ENCODE data around the gene HTT.

Gene HTT

GRCh38 chr4:3177905-3178304, 103.4 kb downstream of the HTT start:
- no peak for DNase-seq

DNA sequence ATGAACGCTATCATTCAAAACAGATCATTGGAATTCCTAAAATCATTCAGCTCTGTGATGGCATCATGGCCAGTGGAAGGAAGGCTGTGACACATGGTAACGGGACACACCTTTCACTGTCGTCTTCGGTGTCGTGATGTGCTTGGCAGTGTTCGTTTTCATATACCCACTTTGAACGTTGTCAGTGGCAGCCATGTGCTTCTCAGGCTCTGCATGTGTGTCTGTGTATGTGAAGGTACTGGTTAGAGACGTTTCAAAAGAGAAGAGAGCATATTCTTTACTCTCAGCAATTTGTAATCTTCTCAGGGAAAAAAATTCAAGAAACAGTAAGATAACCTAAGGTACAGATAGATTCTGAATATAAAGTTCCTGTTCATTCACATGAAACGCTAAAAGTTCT, 103.9 kb downstream of the HTT start:
- DNase-seq = no peak

- no peak for DNase-seq
These were observed 104.7 kb downstream of the HTT start for GRCh38 chr4:3179126-3179706.

GRCh38 chr4:3183008-3183407, 108.5 kb downstream of the HTT start:
- no peak for DNase-seq

GRCh38 chr4:3184725-3185124, 110.2 kb downstream of the HTT start:
- no peak for DNase-seq

- no peak for DNase-seq
These were observed 112.1 kb downstream of the HTT start for GRCh38 chr4:3186609-3187008.

DNA sequence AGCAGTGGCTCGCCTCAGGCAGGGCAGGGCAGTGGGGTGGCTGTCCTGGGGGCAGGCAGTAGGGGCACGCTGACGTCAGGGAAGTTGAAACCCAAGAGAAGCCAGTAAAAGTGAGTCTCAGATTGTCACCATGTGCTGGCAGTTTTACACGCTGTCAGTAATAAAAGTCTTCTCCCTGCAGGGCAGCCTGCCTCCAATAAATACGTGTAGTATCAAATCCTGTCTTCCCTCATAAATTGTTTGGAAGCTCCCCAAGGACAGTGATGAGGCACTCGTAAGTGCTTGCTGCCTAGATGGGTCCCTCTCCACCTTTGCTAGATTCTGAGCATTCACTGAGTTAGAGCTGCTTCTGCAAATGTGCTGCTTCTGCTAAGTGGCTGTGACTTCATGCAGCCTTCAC, 113.6 kb downstream of the HTT start:
- DNase-seq = no peak

GRCh38 chr4:3189459-3189858, 115.0 kb downstream of the HTT start:
- no peak for DNase-seq

DNA sequence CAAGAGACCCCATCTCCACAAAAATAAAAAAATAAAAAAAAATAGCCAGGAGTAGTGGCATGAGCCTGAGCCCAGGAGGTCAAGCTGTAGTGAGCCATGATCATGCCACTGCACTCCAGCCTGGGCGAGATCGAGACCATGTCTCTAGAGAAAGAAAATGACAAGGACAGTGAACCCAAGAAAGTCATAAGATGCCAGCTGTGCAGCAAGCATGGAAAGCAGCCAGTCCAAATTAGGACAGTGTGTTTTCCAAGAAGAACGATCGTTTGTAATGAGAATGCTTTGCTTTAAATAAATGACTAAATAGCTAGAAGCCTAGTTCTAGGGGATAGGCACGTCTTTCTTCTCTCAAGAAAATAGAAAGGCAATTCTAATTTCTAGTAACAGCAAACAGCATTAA, 116.1 kb downstream of the HTT start:
- DNase-seq = no peak

DNA sequence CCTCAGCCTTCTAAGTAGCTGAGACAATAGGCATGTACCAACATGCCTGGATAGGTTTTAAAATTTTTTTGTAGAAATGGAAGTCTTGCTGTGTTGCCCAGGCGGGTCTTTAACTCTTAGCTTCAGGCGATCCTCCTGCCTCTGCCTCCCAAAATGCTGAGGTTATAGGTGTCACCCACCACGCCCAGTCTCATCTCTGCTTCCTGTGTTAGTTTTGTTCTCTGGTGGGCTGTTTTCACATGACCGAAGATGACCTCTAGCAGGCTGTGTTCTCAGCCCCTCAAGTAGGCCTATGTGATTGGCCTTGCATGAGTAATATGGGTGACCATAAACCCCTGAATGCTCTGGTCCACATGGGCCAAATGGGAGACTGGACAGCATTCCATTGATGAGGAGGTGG, 117.7 kb downstream of the HTT start:
- no peak for DNase-seq

DNA sequence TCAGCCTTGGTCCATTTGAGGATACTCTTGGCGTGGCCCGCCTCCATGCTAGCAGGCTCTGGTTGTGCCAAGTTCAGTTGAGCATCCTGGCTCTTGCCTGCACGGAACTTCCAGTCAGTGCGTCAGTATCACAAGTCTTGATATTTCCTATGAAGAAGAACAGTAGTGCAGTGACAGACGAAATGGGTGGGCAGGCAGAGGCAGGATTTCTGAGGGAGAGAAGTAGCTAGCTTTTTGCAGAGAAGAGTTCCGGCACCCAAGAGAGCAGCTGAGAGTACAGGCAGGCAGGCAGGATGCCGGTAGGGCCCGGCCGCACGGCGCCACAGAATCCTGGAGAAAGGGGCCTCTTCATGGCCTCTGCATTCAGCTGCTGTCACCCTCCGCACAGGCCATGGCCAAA, 118.3 kb downstream of the HTT start:
- no peak for DNase-seq

GRCh38 chr4:3193531-3194203, 119.2 kb downstream of the HTT start:
- DNase-seq = no peak

DNA sequence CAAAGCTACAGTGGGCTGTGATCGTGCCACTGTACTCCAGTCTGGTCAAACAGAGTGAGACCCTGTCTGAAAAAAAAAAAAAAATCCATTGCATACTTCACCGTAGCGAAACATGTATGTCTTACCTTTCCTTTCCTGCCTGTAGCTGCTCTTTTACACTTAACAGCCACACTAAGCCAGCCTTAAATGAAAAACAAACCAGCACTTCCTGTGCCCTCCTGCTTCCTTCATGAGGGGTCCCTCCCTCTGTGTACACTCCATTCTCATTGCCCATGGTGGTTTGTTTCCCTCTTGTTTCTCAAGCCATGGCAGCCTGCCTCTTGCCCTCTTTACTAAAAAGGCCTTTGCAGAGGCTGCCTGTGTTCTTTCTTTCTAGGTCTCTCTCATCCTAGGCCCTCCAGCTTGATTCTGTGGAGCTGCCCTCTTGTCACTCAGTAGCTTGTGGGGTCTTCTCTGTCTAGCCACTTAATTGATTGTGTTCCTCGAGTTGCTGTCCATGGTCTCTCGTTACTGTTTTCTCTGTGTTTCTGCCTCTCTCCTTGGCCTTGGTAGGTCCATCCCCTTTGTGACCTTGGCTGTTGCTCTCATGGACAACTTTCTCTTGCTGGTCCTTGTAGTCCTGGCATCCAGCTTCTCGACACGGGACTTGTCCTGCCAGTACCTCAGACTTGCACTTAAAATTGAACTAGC, 122.3 kb downstream of the HTT start:
- DNase-seq = no peak

DNA sequence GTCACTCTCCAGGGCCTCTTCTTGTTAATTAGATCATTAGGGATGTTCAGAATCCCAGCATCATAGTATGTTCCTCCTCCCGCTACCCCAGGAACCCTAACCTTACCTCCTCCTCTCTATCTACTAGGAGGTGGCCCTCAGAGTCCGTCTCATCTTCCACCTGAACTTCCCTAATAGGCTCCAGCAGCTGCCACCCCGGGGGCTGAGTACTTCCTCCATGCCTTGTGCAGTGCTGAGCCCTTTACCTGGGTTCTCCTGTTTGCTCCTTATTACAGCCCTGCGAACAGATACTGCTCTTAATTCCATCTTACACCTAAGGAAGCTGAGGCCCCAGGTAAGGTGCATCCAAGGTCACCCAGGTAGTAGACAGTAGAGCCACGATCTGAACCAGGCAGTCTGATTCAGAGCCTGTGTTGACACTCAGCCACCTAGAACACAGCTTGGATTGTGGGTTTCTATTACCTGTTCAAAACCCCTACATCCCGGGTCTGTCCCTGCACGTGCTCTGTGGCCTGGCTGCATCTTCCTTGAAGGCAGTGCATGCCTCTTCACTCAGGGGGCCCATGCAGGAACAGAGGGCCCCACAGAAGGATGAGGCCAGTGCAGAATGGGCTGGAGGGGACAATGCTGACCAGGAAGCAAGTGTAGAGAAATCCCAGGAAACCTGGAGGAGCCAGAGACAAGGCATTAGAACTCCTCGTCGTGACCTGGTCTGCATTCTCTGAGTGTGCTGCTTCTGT, 123.1 kb downstream of the HTT start:
- no peak for DNase-seq

DNA sequence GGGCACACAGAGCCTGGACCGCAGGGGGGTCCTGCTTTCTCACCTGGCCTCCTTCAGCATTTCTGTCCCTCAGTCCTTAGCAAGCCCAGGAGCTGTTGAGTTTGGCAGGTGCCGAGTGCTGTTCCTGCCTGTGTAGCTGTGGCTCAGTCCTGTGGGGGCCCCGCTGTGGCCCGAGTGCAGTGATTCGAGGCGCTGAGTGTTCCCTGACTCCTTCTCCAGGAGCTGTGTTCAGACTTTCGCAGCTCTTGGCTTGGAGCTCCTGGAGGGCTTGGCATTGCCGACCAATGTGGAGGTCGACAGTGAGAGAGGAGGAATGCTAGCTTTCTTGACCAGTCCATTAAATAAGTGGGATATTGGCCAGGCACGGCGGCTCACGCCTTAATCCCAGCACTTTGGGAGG, 124.4 kb downstream of the HTT start:
- no peak for DNase-seq

- no peak for DNase-seq
These were observed 125.4 kb downstream of the HTT start for GRCh38 chr4:3199653-3200422.

DNA sequence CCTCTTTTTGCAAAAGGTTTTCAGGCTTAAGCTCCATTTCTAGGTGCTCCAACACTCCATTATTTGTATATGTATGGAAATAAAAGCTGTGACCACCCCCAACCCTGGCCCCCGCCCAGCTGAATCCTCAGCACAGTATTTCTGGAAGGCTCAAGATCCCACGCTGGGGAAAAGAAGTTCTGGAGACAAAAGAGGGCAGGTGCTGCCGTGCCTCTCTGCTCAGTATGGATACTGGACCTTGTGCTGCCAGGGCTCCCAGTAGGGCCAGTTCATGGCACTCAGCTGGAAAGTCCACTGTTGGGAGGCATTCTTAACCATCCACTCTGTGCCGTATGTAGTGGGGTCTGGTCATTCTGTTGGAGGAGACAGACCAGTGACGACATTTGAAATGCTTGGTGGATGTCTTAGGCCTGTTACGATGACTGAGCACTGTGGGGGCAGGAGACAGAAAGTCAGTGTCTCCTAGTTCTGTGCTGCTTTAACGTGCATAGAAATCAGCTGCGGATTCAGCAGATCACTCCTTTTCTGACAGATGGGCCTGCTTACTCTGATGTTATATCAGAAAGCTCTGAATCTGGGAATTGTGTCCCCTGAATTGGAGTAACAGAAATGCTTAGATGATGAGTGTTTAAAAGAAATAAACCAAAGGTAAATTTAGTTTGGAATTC, 126.1 kb downstream of the HTT start:
- no peak for DNase-seq

- no peak for DNase-seq
These were observed 127.5 kb downstream of the HTT start for GRCh38 chr4:3201718-3202702.

GRCh38 chr4:3202836-3203820, 128.6 kb downstream of the HTT start:
- DNase-seq = no peak

DNA sequence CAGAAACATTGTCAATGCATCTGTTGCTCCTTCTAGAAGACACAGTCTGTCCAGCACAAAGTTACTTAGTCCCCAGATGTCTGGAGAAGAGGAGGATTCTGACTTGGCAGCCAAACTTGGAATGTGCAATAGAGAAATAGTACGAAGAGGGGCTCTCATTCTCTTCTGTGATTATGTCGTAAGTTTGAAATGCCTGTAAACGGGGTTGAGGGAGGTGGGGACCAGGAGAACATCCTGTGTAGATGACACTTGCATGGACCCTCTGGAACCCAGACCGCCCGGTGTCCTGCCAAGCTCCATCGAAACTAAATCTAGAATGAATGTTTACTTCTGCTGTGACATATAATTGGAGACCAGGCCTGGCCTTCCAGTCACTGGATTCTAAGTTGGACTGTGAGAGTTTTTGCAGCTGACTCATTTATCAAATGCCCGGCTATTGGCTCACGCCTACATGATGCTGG, 129.5 kb downstream of the HTT start:
- no peak for DNase-seq

Data from NCI-H345 (cell line).